ENCODE data around the gene ATP7B.

The ATP7B gene

DNA sequence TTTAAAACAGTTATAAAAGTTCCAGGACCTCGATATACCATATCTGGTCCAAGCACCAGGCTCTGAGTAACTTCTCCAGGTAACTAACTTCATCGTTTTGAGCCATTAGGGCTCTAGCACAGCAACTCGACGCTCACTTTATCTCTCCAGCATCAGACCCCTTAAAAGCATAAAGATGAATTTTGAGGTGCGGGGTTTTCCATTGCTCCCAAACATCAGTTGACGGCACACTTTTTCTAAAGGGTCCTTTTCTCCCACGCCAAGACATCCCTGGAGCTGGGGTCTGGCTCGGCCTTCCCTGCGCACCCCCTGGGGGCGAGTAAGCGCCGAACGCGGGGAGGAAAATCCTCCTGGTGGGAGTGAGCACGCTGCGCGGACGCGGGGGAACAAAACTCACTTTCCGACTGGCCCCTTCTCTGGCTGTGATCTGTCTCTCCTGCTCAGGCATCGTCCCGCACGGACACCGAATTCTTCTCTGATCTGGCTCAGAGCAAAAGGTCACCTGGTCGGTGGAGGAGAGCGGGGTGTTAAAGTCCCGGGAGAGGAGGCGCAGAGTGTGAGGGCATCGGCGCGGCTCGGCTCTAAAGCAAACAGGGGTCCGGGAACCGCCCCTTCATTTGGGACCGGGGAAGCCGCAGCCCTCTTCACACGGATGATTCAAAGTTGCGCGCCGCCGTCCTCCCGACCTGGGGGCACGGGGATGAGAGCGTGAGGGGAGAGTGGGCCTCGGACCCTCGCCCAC is at the start of gene ATP7B:
ATP7B (minus strand) TSS at position 561 of the 742 bp plus-strand sequence; CDS start at position 448, 113 bp downstream.
- TF ChIP-seq TARDBP (IDR thresholded peaks at IDR 0.05) (no peak), SUZ12 (IDR thresholded peaks at IDR 0.05) (no peak), LEF1 (IDR thresholded peaks at IDR 0.05; ENCODE audit: borderline replicate concordance) (no peak), L3MBTL2 (conservative IDR thresholded peaks at IDR 0.05) (peak; percentile 24)
- DNase-seq (ENCODE audit: extremely low spot score) = peak; percentile 33
- ChIA-PET POLR2A (no interaction called here), CTCF (no interaction called here)

DNA sequence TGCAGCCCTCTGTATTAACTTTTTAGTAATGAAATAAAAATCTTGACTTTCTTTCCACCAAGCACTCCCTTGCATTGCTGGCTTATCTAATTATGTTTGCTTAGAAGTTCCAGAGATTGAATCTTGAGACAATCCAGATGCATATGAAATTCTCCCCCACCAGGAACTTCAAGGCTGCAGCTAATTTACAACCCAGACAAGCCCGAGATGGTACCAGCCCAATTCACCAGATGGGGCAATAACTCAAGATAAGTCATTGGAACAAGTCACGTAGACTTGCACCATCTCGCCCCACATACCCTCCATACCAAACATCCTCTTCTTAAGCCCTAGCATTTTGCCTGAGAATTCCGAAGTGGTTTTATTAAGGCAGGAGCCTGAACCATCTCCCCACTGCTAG is 42.2 kb upstream of the ATP7B start:
- CTCF ChIA-PET = no interaction called here
- POLR2A ChIA-PET = no interaction called here
- no peak for TF ChIP-seq FOXA1 (IDR thresholded peaks at IDR 0.05)
- DNase-seq (ENCODE audit: extremely low spot score) = no peak

GRCh38 chr13:52051400-52051799 is 40.1 kb upstream of the ATP7B start:
- ChIA-PET CTCF (interaction anchor here (0.7 kb wide), 2 partner anchors 98 to 192 kb away, joined by 3 to 4 read pairs; no protein-coding TSS in a partner anchor), POLR2A (no interaction called here)
- TF ChIP-seq TARDBP (IDR thresholded peaks at IDR 0.05) (no peak), BHLHE40 (IDR thresholded peaks at IDR 0.05; ENCODE audit: borderline replicate concordance) (no peak), SP1 (IDR thresholded peaks at IDR 0.05) (no peak), FOXM1 (IDR thresholded peaks at IDR 0.05; ENCODE audit: borderline replicate concordance) (no peak), FOXK2 (IDR thresholded peaks at IDR 0.05) (no peak), ARNT (IDR thresholded peaks at IDR 0.05) (no peak), HDGF (IDR thresholded peaks at IDR 0.05; ENCODE audit: borderline replicate concordance) (no peak), ZNF384 (IDR thresholded peaks at IDR 0.05) (no peak), L3MBTL2 (conservative IDR thresholded peaks at IDR 0.05) (no peak), LEF1 (IDR thresholded peaks at IDR 0.05; ENCODE audit: borderline replicate concordance) (no peak), SUZ12 (IDR thresholded peaks at IDR 0.05) (no peak), CTBP1 (IDR thresholded peaks at IDR 0.05; ENCODE audit: borderline replicate concordance) (no peak), NFRKB (IDR thresholded peaks at IDR 0.05) (no peak), PKNOX1 (IDR thresholded peaks at IDR 0.05) (no peak)
- DNase-seq (ENCODE audit: extremely low spot score) = no peak

DNA sequence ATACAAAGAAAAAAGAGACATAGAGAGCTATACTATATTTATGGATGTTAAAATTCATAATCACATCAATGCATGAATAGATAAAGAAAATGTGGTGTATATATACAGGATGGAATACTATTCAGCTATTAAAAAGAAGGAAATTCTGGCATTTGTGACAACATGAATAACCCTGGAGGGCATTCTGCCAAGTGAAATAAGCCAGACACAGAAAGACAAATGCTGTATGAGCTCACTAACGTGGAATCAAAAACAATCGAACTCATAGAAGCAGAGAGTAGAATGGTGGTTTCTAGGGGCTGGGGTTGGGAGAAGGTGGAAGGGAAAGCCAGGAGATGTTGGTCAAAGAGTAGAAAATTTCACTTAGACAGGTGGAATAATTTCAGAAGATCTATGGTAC is 37.3 kb upstream of the ATP7B start:
- TF ChIP-seq L3MBTL2 (conservative IDR thresholded peaks at IDR 0.05) = no peak
- TF ChIP-seq TARDBP (IDR thresholded peaks at IDR 0.05) = no peak
- TF ChIP-seq CTBP1 (IDR thresholded peaks at IDR 0.05; ENCODE audit: borderline replicate concordance) = no peak
- TF ChIP-seq HDGF (IDR thresholded peaks at IDR 0.05; ENCODE audit: borderline replicate concordance) = no peak
- no peak for TF ChIP-seq LEF1 (IDR thresholded peaks at IDR 0.05; ENCODE audit: borderline replicate concordance)
- no peak for TF ChIP-seq NFRKB (IDR thresholded peaks at IDR 0.05)
- no peak for TF ChIP-seq SP1 (IDR thresholded peaks at IDR 0.05)
- no peak for TF ChIP-seq ARNT (IDR thresholded peaks at IDR 0.05)
- TF ChIP-seq ZNF384 (IDR thresholded peaks at IDR 0.05) = no peak
- no peak for TF ChIP-seq PKNOX1 (IDR thresholded peaks at IDR 0.05)
- no peak for TF ChIP-seq SUZ12 (IDR thresholded peaks at IDR 0.05)
- no peak for TF ChIP-seq FOXA1 (IDR thresholded peaks at IDR 0.05)
- TF ChIP-seq FOXM1 (IDR thresholded peaks at IDR 0.05; ENCODE audit: borderline replicate concordance) = no peak
- no peak for TF ChIP-seq FOXK2 (IDR thresholded peaks at IDR 0.05)
- no peak for TF ChIP-seq ELF4 (IDR thresholded peaks at IDR 0.05)
- no peak for TF ChIP-seq BHLHE40 (IDR thresholded peaks at IDR 0.05; ENCODE audit: borderline replicate concordance)
- CTCF ChIA-PET = no interaction called here
- no peak for DNase-seq (ENCODE audit: extremely low spot score)
- POLR2A ChIA-PET = no interaction called here

DNA sequence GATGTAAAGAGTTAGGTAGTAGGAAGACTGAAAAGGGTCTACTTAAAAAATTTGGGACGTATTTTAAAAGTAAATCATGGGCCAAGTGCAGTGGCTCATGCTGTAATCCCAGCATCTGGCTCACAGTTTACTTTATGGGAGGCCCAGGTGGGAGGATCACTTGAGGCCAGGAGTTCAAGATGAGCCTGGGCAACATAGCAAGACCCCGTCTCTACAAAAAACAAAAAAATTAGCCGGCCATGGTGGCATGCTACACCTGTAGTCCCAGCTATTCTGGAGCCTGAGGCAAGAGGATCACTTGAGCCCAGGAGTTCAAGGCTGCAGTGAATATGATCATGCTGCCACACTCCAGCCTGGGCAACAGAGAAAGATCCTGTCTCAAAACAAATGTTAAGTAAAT is 36.2 kb upstream of the ATP7B start:
- DNase-seq (ENCODE audit: extremely low spot score) = no peak
- POLR2A ChIA-PET = no interaction called here
- CTCF ChIA-PET = no interaction called here
- TF ChIP-seq FOXA1 (IDR thresholded peaks at IDR 0.05) (no peak), SUZ12 (IDR thresholded peaks at IDR 0.05) (no peak), NFRKB (IDR thresholded peaks at IDR 0.05) (no peak), BHLHE40 (IDR thresholded peaks at IDR 0.05; ENCODE audit: borderline replicate concordance) (no peak), FOXM1 (IDR thresholded peaks at IDR 0.05; ENCODE audit: borderline replicate concordance) (no peak), ZNF384 (IDR thresholded peaks at IDR 0.05) (no peak), TARDBP (IDR thresholded peaks at IDR 0.05) (no peak), ELF4 (IDR thresholded peaks at IDR 0.05) (no peak), LEF1 (IDR thresholded peaks at IDR 0.05; ENCODE audit: borderline replicate concordance) (no peak), FOXK2 (IDR thresholded peaks at IDR 0.05) (no peak), PKNOX1 (IDR thresholded peaks at IDR 0.05) (no peak), SP1 (IDR thresholded peaks at IDR 0.05) (no peak), HDGF (IDR thresholded peaks at IDR 0.05; ENCODE audit: borderline replicate concordance) (no peak), CTBP1 (IDR thresholded peaks at IDR 0.05; ENCODE audit: borderline replicate concordance) (no peak), ARNT (IDR thresholded peaks at IDR 0.05) (no peak)

- POLR2A ChIA-PET = no interaction called here
- TF ChIP-seq SUZ12 (IDR thresholded peaks at IDR 0.05) (no peak), FOXK2 (IDR thresholded peaks at IDR 0.05) (no peak), ELF4 (IDR thresholded peaks at IDR 0.05) (no peak), BHLHE40 (IDR thresholded peaks at IDR 0.05; ENCODE audit: borderline replicate concordance) (no peak), FOXM1 (IDR thresholded peaks at IDR 0.05; ENCODE audit: borderline replicate concordance) (no peak), NFRKB (IDR thresholded peaks at IDR 0.05) (no peak), ZNF384 (IDR thresholded peaks at IDR 0.05) (no peak), CTBP1 (IDR thresholded peaks at IDR 0.05; ENCODE audit: borderline replicate concordance) (no peak), TARDBP (IDR thresholded peaks at IDR 0.05) (no peak), SP1 (IDR thresholded peaks at IDR 0.05) (no peak), L3MBTL2 (conservative IDR thresholded peaks at IDR 0.05) (no peak)
- CTCF ChIA-PET = no interaction called here
- no peak for DNase-seq (ENCODE audit: extremely low spot score)
Measured at GRCh38 chr13:52043675-52044074, 32.4 kb upstream of the ATP7B start.

Data from HEK293T (cell line).